NB4 (cell line): ENCODE data around the gene CNNM1.

ENCODE experiments used
- MYC ChIP-seq: IDR thresholded peaks from 2 replicates; pipeline ENCODE4 v1.6.1; 2011; ENCODE audit warnings: low read depth, low read length
- POLR2A ChIP-seq: IDR thresholded peaks from 2 replicates; pipeline ENCODE4 v1.6.1; 2011; ENCODE audit warnings: mild to moderate bottlenecking; ENCODE audit not compliant: insufficient read length; ENCODE audit errors: extremely low read depth
- TF ChIP-seq, protein P1 (sequence below): IDR thresholded peaks from one replicate; pipeline ENCODE4 v1.5.1; 2012; ENCODE audit warnings: low read depth, low read length
- TF ChIP-seq, protein P2 (sequence below): IDR thresholded peaks from 2 replicates; pipeline ENCODE4 v1.6.1; 2011; ENCODE audit warnings: low read depth, low read length

DNA sequence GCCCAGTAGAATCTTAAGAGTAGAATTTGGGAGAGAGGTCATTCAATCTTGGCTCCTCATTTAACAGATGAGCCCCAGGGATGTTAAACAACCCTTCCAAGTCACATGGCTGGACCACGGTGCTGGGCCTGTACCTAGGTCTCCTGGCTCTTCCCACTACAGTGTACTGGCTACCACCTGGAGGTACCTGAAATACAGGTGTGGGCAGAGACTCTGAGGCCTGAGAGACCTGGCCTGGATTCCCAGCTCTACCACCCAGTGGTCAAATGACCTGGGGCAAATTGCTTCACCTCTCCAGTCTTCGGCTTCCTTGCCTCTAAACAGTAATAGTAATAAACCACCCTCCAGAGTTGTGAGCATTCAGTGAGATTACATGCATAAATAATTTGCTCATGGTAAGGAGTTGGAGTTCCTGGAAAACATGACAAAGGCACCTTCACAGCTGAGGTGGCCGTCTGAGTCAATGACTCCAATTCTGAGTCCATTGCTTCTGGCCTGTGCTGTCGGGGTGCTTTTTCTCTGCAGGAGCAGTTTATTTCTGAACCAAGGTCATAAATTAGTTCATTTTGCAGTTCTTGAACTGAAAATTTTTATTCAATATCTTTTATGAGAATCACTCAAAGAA lies 98.5 kb downstream of the CNNM1 start:
- TF ChIP-seq, protein P1, sequence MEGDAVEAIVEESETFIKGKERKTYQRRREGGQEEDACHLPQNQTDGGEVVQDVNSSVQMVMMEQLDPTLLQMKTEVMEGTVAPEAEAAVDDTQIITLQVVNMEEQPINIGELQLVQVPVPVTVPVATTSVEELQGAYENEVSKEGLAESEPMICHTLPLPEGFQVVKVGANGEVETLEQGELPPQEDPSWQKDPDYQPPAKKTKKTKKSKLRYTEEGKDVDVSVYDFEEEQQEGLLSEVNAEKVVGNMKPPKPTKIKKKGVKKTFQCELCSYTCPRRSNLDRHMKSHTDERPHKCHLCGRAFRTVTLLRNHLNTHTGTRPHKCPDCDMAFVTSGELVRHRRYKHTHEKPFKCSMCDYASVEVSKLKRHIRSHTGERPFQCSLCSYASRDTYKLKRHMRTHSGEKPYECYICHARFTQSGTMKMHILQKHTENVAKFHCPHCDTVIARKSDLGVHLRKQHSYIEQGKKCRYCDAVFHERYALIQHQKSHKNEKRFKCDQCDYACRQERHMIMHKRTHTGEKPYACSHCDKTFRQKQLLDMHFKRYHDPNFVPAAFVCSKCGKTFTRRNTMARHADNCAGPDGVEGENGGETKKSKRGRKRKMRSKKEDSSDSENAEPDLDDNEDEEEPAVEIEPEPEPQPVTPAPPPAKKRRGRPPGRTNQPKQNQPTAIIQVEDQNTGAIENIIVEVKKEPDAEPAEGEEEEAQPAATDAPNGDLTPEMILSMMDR, result no peak
- no peak for TF ChIP-seq POLR2A
- TF ChIP-seq, protein P2, sequence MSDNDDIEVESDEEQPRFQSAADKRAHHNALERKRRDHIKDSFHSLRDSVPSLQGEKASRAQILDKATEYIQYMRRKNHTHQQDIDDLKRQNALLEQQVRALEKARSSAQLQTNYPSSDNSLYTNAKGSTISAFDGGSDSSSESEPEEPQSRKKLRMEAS, result no peak
- no peak for TF ChIP-seq MYC
